GM21367 (cell line): ENCODE measurements around the gene PEX10.
"Not testable (repeated sequence)": the region's sequence is repeated elsewhere in the genome, so short reads cannot be mapped to it uniquely, and the experiment has no call there.

ENCODE experiments used
- ATAC-seq: cut with Tn5 transposase; IDR thresholded peaks from one replicate; pipeline ENCODE4 v1.9.1; 2021; ENCODE audit not compliant: unreplicated experiment

Gene PEX10

DNA sequence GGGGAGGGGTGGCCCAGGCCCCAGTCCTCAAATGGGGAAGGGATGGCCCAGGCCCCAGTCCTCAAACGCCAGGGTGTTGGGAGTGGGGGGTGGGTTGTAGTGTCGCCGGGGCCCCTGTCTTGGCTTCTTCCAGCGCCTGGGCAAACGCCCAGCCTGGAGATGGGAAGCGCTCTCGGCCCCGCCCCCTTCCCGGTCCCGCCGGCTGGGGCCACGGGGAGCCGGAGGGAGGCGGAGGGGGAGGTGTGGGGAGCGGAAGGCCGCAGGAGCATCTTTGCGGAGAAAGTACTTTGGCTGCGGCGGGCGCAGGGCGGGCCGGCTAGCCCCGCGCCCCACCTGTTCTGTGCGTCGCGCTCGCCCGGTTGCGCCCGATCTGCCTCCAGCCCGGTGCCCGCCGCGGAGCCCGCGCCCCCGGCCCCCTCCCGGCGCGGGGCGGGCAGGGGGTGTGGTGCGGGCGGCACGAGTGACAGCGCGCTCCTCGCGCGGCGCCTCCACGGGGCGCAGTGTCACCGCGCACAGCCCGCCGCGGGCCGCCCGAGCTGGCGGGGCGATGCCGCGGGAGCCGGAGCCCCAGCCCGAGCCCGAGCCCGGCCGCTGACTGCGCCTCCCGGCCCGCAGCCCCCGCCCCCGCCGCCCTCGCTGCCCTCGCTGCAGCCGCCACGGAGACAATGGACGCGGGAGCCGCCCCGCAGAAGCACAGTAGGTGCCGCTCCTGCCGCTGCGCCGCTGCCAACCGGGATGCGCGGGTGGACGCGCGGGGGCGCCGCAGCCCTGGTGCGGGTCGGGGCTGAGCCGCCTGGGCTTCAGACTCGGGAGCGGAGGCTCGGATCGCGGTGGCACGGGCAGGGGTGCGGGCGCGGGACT lies 31.1 kb upstream of the PEX10 start:
- ATAC-seq, result no peak

DNA sequence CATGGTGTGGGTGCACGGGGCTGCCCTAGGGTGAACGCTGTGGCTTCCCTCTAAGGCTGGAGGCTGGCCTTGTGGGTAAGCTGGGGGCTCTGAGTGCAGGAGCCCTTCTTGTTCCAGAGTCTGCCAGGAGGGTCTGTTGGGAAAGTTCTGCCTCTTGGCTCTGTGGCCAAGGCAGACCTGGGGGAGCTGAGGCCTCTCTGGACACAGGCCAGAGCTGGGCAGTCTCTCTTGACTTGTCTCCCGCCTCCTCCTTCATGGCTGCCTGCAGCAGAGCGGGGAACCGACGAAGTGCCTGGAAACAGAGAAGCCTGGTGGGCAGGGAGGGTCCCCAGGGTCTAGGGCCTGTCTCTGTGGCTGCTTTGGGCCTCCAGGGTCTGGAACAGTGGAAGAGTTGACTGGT lies 30.3 kb upstream of the PEX10 start:
- no peak for ATAC-seq

DNA sequence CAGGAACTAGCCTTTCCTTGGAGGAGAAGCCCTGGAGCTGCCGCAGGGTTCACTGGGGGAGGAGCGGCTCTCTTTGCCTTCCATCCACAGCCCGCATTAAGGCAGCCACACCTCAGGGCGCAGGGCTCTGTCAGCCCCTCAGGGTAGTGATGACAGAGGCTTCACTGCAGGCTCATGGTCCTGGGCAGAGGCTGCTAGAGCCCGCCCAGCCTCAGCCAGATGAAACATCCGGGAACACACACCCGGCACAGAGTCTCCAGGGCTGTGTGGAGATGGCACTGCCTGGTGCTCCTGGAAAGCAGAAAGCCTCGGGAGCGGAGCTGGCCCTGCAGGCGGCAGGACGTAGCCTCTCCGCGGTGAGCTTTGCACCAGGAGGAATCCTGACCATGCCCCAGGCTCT lies 29.4 kb upstream of the PEX10 start:
- no peak for ATAC-seq

DNA sequence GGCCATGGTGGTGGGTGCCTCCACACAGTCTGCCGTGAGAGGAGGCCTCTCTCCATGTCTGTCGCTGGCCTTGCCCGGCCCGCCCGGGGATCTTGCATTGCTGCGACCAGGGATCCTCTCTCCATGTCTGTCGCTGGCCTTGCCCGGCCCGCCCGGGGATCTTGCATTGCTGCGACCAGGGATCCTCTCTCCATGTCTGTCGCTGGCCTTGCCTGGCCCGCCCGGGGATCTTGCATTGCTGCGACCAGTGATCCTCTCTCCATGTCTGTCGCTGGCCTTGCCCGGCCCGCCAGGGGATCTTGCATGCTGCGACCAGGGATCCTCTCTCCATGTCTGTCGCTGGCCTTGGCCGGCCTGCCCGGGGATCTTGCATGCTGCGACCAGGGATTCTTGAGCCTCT lies 28.0 kb upstream of the PEX10 start:
- not testable (repeated sequence) for ATAC-seq

DNA sequence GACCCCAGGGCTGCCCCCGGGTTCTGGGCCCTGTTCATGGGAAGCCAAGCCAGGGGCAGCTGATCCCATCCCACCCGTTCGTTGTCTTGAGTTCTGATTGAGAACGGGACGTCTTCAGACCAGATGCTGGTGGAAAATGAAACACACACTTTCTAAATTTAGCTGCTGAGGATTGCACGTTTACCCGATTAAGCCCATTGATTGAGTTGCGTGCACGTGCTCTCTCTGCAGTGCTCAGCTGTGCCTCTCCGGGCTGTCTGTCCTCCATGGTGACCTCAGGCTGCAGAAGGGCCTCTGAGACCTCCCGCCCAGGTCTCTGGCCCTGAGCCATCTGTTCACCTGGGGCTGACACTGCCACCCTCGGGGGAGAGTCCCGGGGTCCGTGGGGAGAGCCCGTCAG lies 27.0 kb upstream of the PEX10 start:
- no peak for ATAC-seq

DNA sequence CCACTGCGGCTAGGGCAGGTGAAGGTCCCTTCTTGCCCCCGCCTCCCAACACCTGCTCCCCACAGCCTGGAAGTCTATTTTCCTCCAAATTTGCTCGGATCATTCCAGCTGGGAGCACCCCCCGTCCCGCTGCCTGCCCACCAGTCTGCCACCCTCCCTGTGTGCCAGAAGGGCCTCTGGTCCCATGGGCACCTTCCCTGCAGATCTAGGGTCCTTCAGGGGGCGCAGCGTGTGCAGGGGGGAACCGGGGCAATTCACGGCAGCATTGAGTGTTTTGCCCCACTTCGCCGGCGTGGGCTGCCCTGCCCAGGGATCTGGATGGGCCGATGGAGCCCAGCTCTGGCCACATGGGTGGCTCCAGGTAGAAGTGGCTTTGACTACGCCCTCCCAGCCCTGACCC lies 26.3 kb upstream of the PEX10 start:
- ATAC-seq, result no peak

DNA sequence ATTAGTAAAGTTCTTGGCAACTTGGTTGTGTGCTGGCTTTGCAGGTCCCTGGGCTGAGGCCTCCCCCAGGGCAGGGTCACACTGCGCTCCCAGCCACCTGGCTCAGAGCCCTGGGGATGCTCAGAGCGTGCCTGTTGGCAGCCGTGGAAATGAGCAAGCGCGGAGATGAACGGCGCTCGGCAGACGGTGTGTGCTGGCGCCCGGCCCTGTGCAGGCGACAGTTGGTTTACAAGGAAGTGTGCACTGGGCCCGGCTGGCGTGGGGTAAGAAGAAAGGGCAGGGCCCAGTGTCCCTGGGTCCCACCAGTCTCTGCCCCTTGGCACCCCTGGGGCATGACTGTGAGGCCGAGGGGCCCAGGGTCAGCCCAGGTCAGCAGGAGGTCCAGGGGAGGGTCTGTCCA lies 25.7 kb upstream of the PEX10 start:
- ATAC-seq, result no peak

DNA sequence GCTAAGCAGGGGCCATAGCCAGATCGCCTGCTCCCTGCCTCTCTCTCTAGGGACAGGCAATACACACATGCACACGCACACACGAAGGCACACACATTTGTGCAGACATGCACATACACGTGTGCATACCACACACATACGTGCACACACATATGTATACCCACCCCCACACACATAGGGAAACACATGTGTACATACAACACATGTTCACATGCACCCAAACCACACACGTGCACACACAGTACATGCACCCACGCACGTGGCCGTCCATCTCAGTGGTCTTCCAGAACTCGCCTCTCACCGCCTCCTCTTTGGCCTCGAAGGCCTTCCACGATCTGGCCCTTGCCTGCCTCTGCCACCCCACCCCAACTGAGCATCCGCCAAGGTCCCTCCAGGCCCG lies 25.3 kb upstream of the PEX10 start:
- ATAC-seq, result no peak

DNA sequence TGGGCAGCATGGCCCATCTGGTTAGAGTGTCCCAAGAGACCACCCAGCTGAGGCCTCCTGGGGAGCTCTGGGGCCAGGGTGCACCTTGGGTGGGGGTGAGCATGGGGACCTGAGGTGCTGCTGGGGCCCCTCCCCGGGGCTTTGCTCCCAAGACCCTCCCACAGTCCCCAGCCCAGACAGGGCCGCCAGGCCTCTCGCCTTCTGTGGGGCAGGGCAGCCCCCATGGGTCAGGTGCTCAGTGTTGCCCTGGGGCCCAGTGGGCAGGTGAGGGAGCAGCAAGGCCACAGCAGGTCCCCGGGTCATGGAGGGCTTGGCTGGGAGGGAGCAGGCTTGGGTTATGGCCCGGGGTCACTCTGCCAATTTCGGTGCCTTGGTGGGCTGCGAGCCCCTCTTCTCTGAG lies 24.5 kb upstream of the PEX10 start:
- no peak for ATAC-seq

DNA sequence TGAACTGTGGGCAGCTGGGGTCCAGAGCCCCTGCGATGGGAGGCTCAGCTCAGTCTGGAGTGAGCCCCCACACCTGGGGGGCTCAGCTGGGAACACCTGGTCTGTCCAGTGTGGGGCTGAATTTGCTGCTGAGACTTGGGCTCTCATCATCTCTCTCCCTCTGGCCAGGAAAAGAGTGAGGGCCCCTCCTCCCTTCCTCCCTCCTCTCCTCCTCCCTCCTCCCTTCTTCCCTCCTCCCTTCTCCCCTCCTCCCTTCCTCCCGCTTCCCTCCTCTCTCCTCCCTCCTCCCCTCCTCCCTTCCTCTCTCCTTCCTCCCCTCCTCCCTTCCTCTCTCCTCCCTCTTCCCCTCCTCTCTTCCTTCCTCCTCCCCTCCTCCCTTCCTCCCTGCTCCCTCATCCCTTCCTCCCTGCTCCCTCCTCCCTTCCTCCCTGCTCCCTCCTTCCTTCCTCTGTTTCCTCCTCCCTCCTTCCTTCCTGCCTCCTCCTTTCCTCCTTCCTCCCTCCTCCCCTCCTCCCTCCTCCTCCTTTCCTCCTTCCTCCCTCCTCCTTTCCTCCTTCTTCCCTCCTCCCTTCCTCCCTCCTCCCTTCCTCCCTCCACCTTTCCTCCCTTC lies 23.5 kb upstream of the PEX10 start:
- no peak for ATAC-seq

DNA sequence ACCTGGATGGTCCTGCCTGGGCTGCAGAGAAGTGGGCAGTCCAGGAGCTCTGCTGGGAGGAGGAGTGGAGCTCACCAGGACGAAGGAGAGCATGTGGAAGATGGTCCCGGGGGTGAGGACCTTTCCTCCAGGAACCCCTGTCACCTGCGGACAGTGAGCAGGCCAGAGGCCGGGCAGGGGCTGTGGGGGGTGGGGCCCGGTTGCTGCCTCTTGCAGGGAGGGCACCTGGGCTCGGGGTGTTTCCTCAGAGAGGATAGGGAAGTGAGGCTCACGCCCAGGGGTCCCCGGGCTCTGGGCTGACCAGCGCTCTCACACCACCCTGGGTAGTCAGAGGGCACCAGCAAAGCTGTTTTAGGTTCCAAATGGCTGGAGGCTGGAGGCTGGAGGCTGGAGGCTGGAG lies 22.7 kb upstream of the PEX10 start:
- ATAC-seq, result no peak

DNA sequence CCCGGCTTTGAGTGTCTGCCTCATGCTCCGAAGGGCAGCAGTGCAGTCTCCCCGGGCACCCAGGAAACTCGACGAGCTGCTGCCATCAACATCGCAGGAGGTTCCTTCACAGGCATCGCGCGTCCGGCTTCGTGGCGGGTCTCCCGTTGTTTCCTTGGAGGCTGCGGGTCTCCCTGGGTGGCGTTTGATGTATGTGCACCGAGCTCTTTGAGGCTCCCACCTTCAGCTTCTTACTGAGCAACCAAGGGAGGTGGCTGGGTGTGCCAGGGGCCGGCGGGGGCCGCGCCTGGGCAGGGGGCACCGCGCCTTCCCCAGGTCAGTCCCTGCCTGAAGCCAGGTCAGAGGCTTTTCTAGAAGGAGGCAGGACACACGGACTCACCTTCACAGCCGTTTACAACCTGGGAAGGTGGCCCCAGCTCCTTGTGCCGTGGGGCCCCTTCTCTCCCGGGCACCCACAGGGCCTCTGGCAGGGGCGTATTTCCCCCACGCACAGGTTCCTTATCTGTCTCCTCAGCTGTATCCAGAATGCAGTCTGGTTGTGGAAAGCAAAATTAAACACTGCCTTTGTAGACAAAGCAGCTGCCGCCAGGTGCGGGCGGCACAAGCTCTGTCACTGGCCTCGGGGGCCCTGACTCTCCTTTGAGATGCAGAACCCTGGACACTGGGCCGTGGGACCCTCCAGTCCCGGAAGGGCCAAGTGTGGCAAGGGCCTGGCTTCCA lies 21.7 kb upstream of the PEX10 start:
- no peak for ATAC-seq

DNA sequence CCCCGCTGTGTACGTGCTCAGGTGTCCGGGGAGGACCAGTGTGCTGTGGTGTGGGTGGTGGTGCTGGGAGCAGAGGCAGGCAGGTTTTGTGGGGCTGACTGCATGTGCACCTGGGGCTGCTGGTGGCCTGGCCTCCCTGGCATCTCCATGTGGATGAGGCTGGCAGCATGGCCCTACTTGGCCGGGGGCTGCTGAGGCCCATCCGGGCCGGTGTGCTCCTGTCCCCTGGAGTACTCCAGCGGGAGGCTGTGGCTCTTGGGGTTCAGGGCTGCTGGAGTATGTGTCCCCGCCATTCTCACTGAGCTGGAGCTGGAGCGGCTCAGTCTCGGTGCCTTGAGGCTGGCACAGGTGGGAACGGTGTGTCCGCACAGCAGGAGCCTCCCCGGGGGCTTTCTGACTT lies 20.8 kb upstream of the PEX10 start:
- ATAC-seq, result no peak

DNA sequence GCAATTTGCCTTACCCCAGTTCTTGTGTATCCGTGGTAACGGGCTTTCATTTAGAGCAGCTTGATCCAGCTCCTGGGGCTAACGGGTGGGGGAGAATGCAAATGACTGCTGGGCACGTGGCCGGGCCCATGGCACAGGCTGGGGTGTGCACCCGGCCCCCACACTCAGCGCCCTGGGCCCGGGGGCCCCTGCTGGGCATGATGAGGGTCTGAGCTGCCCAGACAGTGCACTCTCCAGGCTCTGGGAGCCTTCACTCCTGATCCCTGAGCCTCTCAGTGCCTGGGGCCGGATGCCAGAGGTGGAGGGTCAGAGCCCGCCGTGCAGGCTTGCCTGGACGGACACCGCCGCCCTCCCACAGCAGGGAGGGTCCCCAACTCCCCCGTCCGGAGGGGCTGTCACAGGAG lies 20.1 kb upstream of the PEX10 start:
- no peak for ATAC-seq

DNA sequence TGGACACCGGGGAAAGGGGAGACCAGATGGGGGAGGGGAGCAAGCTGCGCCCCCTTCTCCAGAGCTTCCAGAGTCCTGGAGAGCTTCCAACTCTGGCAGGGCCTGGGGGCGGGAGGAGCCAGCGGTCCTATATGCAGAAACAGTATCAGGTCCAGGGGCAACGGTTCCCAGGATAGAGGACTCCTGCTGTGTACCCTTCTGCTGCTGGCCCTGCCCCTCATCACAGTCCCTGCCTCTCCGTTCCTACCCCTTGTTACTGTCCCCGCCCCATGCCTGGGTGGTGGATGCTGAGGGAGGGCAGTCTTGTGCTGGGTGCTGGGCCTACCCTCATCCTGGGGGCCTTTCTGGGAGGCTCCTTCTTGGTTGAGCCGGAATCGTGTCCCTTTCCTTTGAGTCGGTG lies 19.2 kb upstream of the PEX10 start:
- ATAC-seq, result no peak

DNA sequence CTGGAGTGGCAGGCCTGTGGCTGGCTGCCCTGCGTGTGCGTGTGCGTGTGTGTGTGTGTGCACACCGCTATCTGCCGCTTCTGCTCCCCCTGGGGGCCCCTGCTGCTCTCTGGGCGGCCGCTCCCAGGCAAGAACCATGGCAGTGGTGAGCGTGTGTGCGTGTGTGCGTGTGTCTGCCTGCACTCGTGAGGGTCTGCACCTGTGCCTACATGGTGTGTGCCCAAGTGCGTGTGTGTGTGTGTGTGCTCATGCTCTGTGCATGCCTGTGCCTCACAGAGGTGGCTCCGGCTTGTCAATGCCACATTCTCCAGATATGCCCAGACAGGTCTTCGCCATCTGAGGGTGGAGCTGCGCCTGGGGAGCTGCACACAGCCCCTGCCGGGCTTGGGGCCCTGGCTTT lies 18.7 kb upstream of the PEX10 start:
- no peak for ATAC-seq

DNA sequence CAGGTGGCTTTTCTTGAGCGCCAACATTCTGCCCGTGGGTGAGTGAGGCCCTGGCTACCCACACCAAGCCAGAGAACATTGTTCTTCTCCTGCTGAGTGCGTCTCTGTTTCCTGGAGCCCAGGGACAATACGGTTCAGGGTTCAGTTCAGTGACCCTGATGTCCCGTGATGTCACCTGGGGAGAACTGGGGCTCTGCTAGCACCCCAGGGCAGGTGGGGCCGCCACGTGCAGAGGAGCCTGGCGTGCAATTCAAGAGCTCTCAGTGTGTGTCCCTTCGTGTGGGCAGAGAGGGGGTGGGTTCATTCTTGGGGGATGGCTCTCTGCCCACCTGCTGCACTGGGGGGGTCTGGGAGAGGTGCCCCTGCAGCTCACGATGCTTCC lies 18.2 kb upstream of the PEX10 start:
- ATAC-seq, result no peak

DNA sequence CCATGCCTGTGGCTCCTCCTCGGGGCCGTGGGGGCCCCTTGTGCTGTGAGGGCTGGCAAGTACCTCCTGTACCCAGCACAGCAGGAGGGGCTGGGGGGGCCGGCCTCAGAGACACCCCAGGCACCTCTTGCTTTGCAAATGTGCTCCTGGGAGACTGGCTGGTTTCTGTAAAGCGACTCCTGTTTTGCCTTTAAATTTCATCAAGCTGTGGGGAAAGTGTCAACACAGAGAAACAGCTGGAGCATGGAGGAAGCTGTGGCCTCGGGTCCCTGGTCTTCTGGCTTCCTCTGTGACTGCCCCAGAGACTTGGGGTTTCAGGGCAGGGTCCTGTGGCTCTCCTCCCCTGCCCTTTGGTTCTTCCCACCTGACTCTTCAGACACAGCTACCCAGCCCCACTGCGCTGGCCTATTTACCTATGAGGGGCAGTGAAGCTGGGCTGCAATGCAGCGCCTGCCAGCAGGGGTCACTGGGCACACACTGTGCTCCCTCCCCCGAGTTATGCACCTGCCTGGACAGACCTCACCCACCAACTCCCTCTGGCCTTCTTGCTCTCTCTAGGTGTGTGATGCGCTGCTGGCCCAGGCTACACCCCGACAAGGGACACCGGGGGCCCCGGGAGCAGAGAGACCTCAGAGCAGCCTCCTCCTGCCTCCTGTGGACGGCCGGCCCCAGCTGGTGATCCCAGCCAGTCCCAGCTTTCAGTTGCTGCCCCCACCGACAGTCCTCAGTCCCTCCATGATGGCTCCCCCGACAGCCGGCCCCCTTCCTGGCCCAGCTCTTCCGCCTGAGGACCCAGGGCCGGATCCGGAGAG lies 17.6 kb upstream of the PEX10 start:
- no peak for ATAC-seq

DNA sequence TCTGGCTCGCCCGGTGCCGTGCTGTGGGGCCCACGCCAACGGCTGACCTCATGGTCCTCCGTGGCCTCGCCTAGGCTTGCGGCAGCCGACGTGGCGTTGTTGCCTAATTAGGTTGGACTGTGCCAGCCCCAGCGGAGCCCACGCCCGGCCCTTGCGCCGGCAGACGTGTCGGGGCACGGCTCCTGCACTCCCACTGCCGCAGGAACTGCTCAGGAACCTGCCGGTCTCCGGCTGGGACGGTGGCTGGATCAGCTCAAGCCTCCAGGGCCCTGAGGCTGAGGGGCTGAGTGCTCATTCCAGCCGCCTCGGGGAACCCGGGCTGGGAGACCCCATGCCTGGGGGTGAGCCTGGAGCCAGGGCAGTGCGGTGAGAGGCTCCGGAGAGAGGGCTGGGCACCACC lies 16.1 kb upstream of the PEX10 start:
- ATAC-seq, result no peak

DNA sequence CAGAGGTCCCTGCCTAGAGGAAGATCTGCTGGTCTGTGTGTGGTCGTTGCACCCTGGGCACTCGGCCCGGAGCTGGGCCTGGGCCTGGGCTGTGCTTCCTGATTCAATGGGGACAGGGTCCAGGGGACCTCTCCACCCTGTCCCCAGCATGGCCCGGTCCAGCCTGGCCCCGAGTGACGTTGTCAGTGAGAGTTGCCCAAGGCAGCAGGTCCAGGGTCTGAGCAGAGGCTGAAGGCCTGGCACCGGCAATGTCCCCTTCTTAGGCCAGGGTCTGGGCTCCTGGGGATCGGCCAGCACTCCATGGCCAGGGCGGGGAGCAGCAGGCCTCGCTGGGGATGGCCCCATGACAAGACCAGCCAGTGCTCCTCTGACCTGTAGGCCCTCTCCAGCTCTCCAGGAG lies 15.6 kb upstream of the PEX10 start:
- ATAC-seq, result no peak

DNA sequence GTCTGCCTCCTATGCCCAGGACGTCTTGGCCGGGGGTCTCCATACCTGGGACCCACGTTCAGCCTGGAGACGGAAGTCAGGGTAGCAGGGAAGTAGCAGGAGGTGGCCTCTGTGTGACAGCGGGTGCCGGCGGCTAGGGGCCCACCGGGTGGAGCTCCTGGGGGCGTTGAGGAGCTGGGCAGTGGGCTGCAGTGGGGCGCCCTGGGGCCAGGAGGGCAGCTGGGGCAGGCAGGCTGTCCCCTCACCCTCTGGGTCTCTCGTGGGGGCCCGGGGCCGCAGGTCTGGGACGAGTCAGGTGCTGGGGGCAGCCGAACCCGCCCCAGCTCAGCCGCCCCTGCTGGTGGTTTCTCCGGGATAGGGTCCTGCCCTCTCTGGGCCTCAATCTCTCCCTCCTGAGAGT lies 14.7 kb upstream of the PEX10 start:
- no peak for ATAC-seq
